HepG2 (cell line): Measurements from ENCODE around the gene PRR19. TPM values are rescaled to one million over a fixed set of nuclear protein-coding genes. Genes with fewer than 3 reads are reported as not detected.

Source experiments
- AGO1 ChIP-seq: fragments of 200-400 bp; formaldehyde crosslinking; IDR thresholded peaks from 2 replicates; pipeline ENCODE4 v1.6.1; 2017; ENCODE audit warnings: mild to moderate bottlenecking, low read depth, low read length, moderate library complexity; ENCODE audit not compliant: poor library complexity, severe bottlenecking
- CENPBD1 ChIP-seq: sonication (generic); formaldehyde crosslinking; IDR thresholded peaks from 2 replicates; pipeline ENCODE4 v1.8.0; 2022; ENCODE audit warnings: missing genetic modification reagents, low read depth, mild to moderate bottlenecking, borderline replicate concordance
- CREB1 ChIP-seq, 2 experiments: fragments of 450-650 bp in 1 of 2; IDR thresholded peaks; 2 replicates each; pipeline ENCODE4 v1.6.1; 2016 to 2017; ENCODE audit warnings: control low read depth in 1 of 2, mild to moderate bottlenecking in 1 of 2, missing compliant biosample characterization in 1 of 2, missing genetic modification characterization in 1 of 2
- DMAP1 ChIP-seq: IDR thresholded peaks from 2 replicates; pipeline ENCODE4 v1.6.1; 2016
- FOXC1 ChIP-seq: sonication (generic); formaldehyde crosslinking; IDR thresholded peaks from 2 replicates; pipeline ENCODE4 v1.8.0; 2022; ENCODE audit warnings: mild to moderate bottlenecking, missing genetic modification reagents, borderline replicate concordance
- PATZ1 ChIP-seq: sonication (generic); formaldehyde crosslinking; IDR thresholded peaks from 2 replicates; pipeline ENCODE4 v1.4.0; 2020; ENCODE audit warnings: missing genetic modification reagents
- PAXIP1 ChIP-seq: sonication (generic); formaldehyde crosslinking; conservative IDR thresholded peaks from 2 replicates; pipeline ENCODE4 v1.4.0; 2020; ENCODE audit warnings: mild to moderate bottlenecking, missing genetic modification reagents, moderate library complexity
- RARG ChIP-seq: sonication (generic); formaldehyde crosslinking; IDR thresholded peaks from 2 replicates; pipeline ENCODE4 v1.4.0; 2020; ENCODE audit warnings: low read depth, mild to moderate bottlenecking, missing genetic modification reagents
- STAT5B ChIP-seq: sonication (generic); formaldehyde crosslinking; IDR thresholded peaks from 2 replicates; pipeline ENCODE4 v1.4.0; 2020; ENCODE audit warnings: missing genetic modification reagents
- TFAP4 ChIP-seq: sonication (generic); IDR thresholded peaks from 2 replicates; pipeline ENCODE4 v1.6.1; 2016; ENCODE audit warnings: low read depth, borderline replicate concordance
- ZBTB25 ChIP-seq: IDR thresholded peaks from 2 replicates; pipeline ENCODE4 v1.6.1; 2018; ENCODE audit warnings: missing genetic modification reagents
- ZBTB37 ChIP-seq: sonication (generic); formaldehyde crosslinking; IDR thresholded peaks from 2 replicates; pipeline ENCODE4 v1.4.0; 2020; ENCODE audit warnings: mild to moderate bottlenecking, missing genetic modification reagents
- ZC3H13 ChIP-seq: sonication (generic); formaldehyde crosslinking; IDR thresholded peaks from 2 replicates; pipeline ENCODE4 v1.8.1; 2023; ENCODE audit warnings: mild to moderate bottlenecking, missing genetic modification reagents, moderate library complexity
- ZFY ChIP-seq: sonication (generic); formaldehyde crosslinking; IDR thresholded peaks from 2 replicates; pipeline ENCODE4 v1.4.0; 2020; ENCODE audit warnings: missing genetic modification reagents
- ZNF317 ChIP-seq: sonication (generic); formaldehyde crosslinking; IDR thresholded peaks from 2 replicates; pipeline ENCODE4 v1.5.0; 2020; ENCODE audit warnings: mild to moderate bottlenecking, missing genetic modification reagents
- ZNF431 ChIP-seq: sonication (generic); formaldehyde crosslinking; IDR thresholded peaks from 2 replicates; pipeline ENCODE4 v1.9.0; 2022; ENCODE audit warnings: missing genetic modification reagents, low read depth, mild to moderate bottlenecking, borderline replicate concordance
- ZNF747 ChIP-seq: sonication (generic); formaldehyde crosslinking; IDR thresholded peaks from 2 replicates; pipeline ENCODE4 v1.8.1; 2023; ENCODE audit warnings: missing genetic modification reagents, mild to moderate bottlenecking, borderline replicate concordance
- ZNF768 ChIP-seq: sonication (generic); formaldehyde crosslinking; IDR thresholded peaks from 2 replicates; pipeline ENCODE4 v1.4.0; 2020; ENCODE audit warnings: missing genetic modification reagents
- polyA plus RNA-seq, 8 experiments: library from polyadenylated mRNA; depleted of rRNA in 3 of 8; stranded (reverse) in 7 of 8; unstranded in 1 of 8; fragments of >200 nt; fragmentation: Illumina TruSeq in 4 of 8; extraction: Trizol in 4 of 8; gene quantifications; 2 replicates each; pipeline versions ENCODE4 v1.2.1 to v1.2.3, GENCODE V29; 2011 to 2016; ENCODE audit warnings: low read depth in 4 of 8, missing spikeins in 1 of 8, mixed read lengths in 1 of 8; ENCODE audit not compliant: insufficient read depth in 1 of 8
- total RNA-seq, 5 experiments: library from RNA; depleted of rRNA; stranded (reverse); fragments of >200 nt; fragmentation: Illumina TruSeq; extraction: Trizol; gene quantifications; 2 replicates each; pipeline ENCODE4 v1.2.3, GENCODE V29; 2016; ENCODE audit warnings: low read depth in 1 of 5

PRR19 gene
- total and polyA plus RNA-seq, 2 of the 13 experiments (the other 11 are each of a cell fraction or from before 2014, with no cell fraction given), result 0.21 to 0.33 TPM

- TF ChIP-seq DMAP1 (CRISPR knock-in tag) (0 out of 2 replicates have a peak, but pooled peaks have one; percentile 12), CENPBD1 (no peak), PATZ1 (CRISPR knock-in tag) (peak; percentile 35; the same call in 1 of the 2 replicates), FOXC1 (CRISPR knock-in tag) (peak; percentile 51), CREB1 (IDR thresholded peaks at IDR 0.05) (no peak), CREB1 (CRISPR knock-in tag; IDR thresholded peaks at IDR 0.05) (no peak), ZC3H13 (0 out of 2 replicates have a peak, but pooled peaks have one; percentile 31), ZNF747 (CRISPR knock-in tag) (0 out of 2 replicates have a peak, but pooled peaks have one; percentile 10), PAXIP1 (CRISPR knock-in tag) (peak; percentile 13), AGO1 (no peak), ZBTB25 (CRISPR knock-in tag) (peak; percentile 58; the same call in 1 of the 2 replicates), RARG (CRISPR knock-in tag) (0 out of 2 replicates have a peak, but pooled peaks have one; percentile 44), ZNF317 (CRISPR knock-in tag) (0 out of 2 replicates have a peak, but pooled peaks have one; percentile 18), ZNF431 (CRISPR knock-in tag) (no peak), ZBTB37 (CRISPR knock-in tag) (0 out of 2 replicates have a peak, but pooled peaks have one; percentile 43), TFAP4 (no peak), ZFY (peak; percentile 59), STAT5B (no peak), ZNF768 (CRISPR knock-in tag) (0 out of 2 replicates have a peak, but pooled peaks have one; percentile 24)
Measured at GRCh38 chr19:42325896-42326771, 24.2 kb downstream of the PRR19 start (continued).
